GM12878 (cell line): ENCODE measurements around the gene MCAT.

Experiments used
- CTCF ChIP-seq, 3 experiments: IDR thresholded peaks in 2 of 3; conservative IDR thresholded peaks in 1 of 3; 2 replicates each; pipeline ENCODE4 v1.5.1; 2011; ENCODE audit warnings: low read depth in 3 of 3, low read length in 3 of 3, mild to moderate bottlenecking in 3 of 3, control low read depth in 2 of 3, moderate library complexity in 2 of 3, inconsistent platforms in 1 of 3, mixed read lengths in 1 of 3; ENCODE audit not compliant: control insufficient read depth in 2 of 3, insufficient read depth in 1 of 3; ENCODE audit errors: extremely low read depth in 1 of 3
- SP1 ChIP-seq: IDR thresholded peaks from one replicate; pipeline ENCODE4 v1.6.1; 2011; ENCODE audit warnings: low read depth, low read length

GRCh38 chr22:43098356-43098755 lies 44.8 kb downstream of the MCAT start:
- TF ChIP-seq CTCF (IDR thresholded peaks at IDR 0.05 in 2 of 3, conservative IDR thresholded peaks at IDR 0.05 in 1 of 3; ENCODE audit: control insufficient read depth in 2 of 3, extremely low read depth in 1 of 3, insufficient read depth in 1 of 3, low read depth in 3 of 3, low read length in 3 of 3) (no peak), SP1 (no peak)
